Motor neuron (in vitro differentiated cells): Measurements from ENCODE around the gene AK9. TPM values are rescaled to one million over a fixed set of nuclear protein-coding genes. Genes with fewer than 3 reads are reported as not detected.
A peak's percentile ranks its signal among the peaks of the same experiment; 100 is the strongest.

ENCODE experiments used
- ATAC-seq, 8 experiments: fragments of 200-7000 bp; cut with Tn5 transposase; replicated peaks in 6 of 8; 2 replicates each; pipeline ENCODE4 v1.8.0; 2021; ENCODE audit warnings: mild to moderate bottlenecking in 8 of 8, moderate library complexity in 8 of 8
- H3K27ac ChIP-seq, 2 donors: fragments of 250-450 bp; sonication (Bioruptor Pico); 2 replicates each; pipeline ENCODE4 v1.9.0; 2021; ENCODE audit warnings: antibody characterized with exemption in 2 of 2, mild to moderate bottlenecking in 2 of 2, moderate library complexity in 1 of 2
- H3K4me1 ChIP-seq, 2 donors: fragments of 250-450 bp; sonication (Bioruptor Pico); replicated peaks in 1 of 2; 2 replicates each; pipeline ENCODE4 v1.6.1; 2021; ENCODE audit warnings: antibody characterized with exemption in 2 of 2, mild to moderate bottlenecking in 2 of 2, moderate library complexity in 1 of 2
- H3K4me3 ChIP-seq, 5 donors: fragments of 250-450 bp; sonication (Bioruptor Pico); 2 replicates each; pipeline ENCODE4 v1.9.0; 2021; ENCODE audit warnings: antibody characterized with exemption in 5 of 5, mild to moderate bottlenecking in 5 of 5, moderate library complexity in 4 of 5
- WGBS, 10 experiments: fragments of 450-650 bp; shearing (Covaris generic); methylation state at CpG; one replicate each; pipeline ENCODE4 v1.0.0; 2022; 5-methylcytosine and 5-hydroxymethylcytosine counted together
- in situ Hi-C, 9 experiments: fragments of 400-800 bp; cut with MboI; loops; one replicate each; pipeline ENCODE4 v1.15.0; 2021; ENCODE audit warnings: low sequenced_read_pairs in 9 of 9, low pct_unique_long_range_greater_than_20kb in 2 of 9; ENCODE audit not compliant: unreplicated experiment in 9 of 9
- total RNA-seq, 8 experiments: library from RNA; unstranded; fragments of 300-600 nt; gene quantifications; 2 replicates each; pipeline versions ENCODE4 v1.2.3 to v1.2.4, GENCODE V29; 2022

Gene AK9
- total RNA-seq, 8 experiments from 2014 or later, result 7.0 to 18.1 (median 13.3) TPM

- Histone ChIP-seq H3K4me1 (no peaks in the 10 kb centered on the region), H3K27ac (no peak overlapping the region), H3K4me3 (no peak overlapping the region)
- in situ Hi-C loops, result loop anchor here in 1 of 9 experiments (25.0 kb wide), 1 partner anchor 184 kb away; the partner anchor contains the start of genes AK9 and FIG4
- 9 to 94% (median 61%) methylated on average over 1 to 8 of the region's 10 CpGs; no CpG with 5 or more reads in 1 of the 10 experiments for WGBS, 10 experiments
- peak in 2 of 8 experiments; percentile 54 to 77 for ATAC-seq
These were observed 187.4 kb downstream of the AK9 start for GRCh38 chr6:109503327-109504224.

GRCh38 chr6:109498936-109499335, 192.1 kb downstream of the AK9 start:
- no peak for ATAC-seq
- Histone ChIP-seq H3K4me3 (no peak overlapping the region), H3K27ac (no peak overlapping the region), H3K4me1 (peaks cover 0 to 3% of the 10 kb centered on the region in 2 donors)
- 27 to 94% (median 82%) methylated on average over 1 to 2 of the region's 2 CpGs; no CpG with 5 or more reads in 1 of the 10 experiments for WGBS, 10 experiments
- in situ Hi-C loops, result no loop called here

- in situ Hi-C loops, result no loop called here
- WGBS, 10 experiments, result 60 to 100% (median 67%) methylated on average over 1 to 3 of the region's 4 CpGs; no CpG with 5 or more reads in 3 of the 10 experiments
- Histone ChIP-seq H3K4me1 (peaks cover 0 to 3% of the 10 kb centered on the region in 2 donors), H3K4me3 (no peak overlapping the region), H3K27ac (no peak overlapping the region)
- no peak for ATAC-seq
These were observed 192.9 kb downstream of the AK9 start for GRCh38 chr6:109498052-109498451.

GRCh38 chr6:109496036-109496772, 194.8 kb downstream of the AK9 start:
- H3K4me1 ChIP-seq, result peaks cover 7 to 10% of the 10 kb centered on the region in 2 donors
- 11 to 100% (median 60%) methylated on average over 1 to 8 of the region's 9 CpGs for WGBS, 10 experiments
- ATAC-seq, result peak in 3 of 8 experiments; percentile 90 to 94 (median 92)
- no peak overlapping the region for H3K4me3 ChIP-seq
- H3K27ac ChIP-seq, result no peak overlapping the region
- in situ Hi-C loops, result no loop called here

GRCh38 chr6:109493865-109494264, 197.1 kb downstream of the AK9 start:
- in situ Hi-C loops, result no loop called here
- ATAC-seq, result no peak

GRCh38 chr6:109491207-109491938, 199.6 kb downstream of the AK9 start:
- Histone ChIP-seq H3K4me3 (no peak overlapping the region), H3K27ac (peak overlapping the region in 1 of 2 donors; percentile 40), H3K4me1 (peaks cover 13 to 14% of the 10 kb centered on the region in 2 donors)
- peak; percentile 70 to 92 (median 87) for ATAC-seq
- in situ Hi-C loops, result no loop called here
- 7 to 83% (median 40%) methylated on average over 1 to 4 of the region's 5 CpGs; no CpG with 5 or more reads in 3 of the 10 experiments for WGBS, 10 experiments

More at GRCh38 chr6:109493865-109494264, 197.1 kb downstream of the AK9 start:
- H3K4me1 ChIP-seq, result peaks cover 13 to 14% of the 10 kb centered on the region in 2 donors
- WGBS, 10 experiments, result 80 to 100% (median 95%) methylated on average over 1 of the region's 1 CpG; no CpG with 5 or more reads in 2 of the 10 experiments
- H3K27ac ChIP-seq, result no peak overlapping the region
- H3K4me3 ChIP-seq, result no peak overlapping the region

GRCh38 chr6:109490713-109491112, 200.3 kb downstream of the AK9 start:
- no peak overlapping the region for H3K4me3 ChIP-seq
- in situ Hi-C loops, result no loop called here
- ATAC-seq, result peak in 5 of 8 experiments; percentile 24 to 44 (median 29)
- H3K4me1 ChIP-seq, result peaks cover 9 to 14% of the 10 kb centered on the region in 2 donors
- WGBS, 10 experiments, result 0 to 70% (median 36%) methylated on average over 1 to 2 of the region's 2 CpGs; no CpG with 5 or more reads in 5 of the 10 experiments
- H3K27ac ChIP-seq, result no peak overlapping the region

GRCh38 chr6:109488001-109488400, 203.0 kb downstream of the AK9 start:
- ATAC-seq, result peak in 1 of 8 experiments; percentile 25
- in situ Hi-C loops, result no loop called here
- H3K27ac ChIP-seq, result no peak overlapping the region
- peaks cover 9 to 14% of the 10 kb centered on the region in 2 donors for H3K4me1 ChIP-seq
- H3K4me3 ChIP-seq, result no peak overlapping the region

GRCh38 chr6:109486068-109486467, 204.9 kb downstream of the AK9 start:
- no peak for ATAC-seq
- Histone ChIP-seq H3K27ac (no peak overlapping the region), H3K4me1 (peaks cover 8 to 17% of the 10 kb centered on the region in 2 donors), H3K4me3 (no peak overlapping the region)
- 67 to 100% (median 100%) methylated on average over 1 of the region's 1 CpG; no CpG with 5 or more reads in 3 of the 10 experiments for WGBS, 10 experiments
- in situ Hi-C loops, result no loop called here

GRCh38 chr6:109485266-109485935, 205.6 kb downstream of the AK9 start:
- peaks cover 11 to 18% of the 10 kb centered on the region in 2 donors for H3K4me1 ChIP-seq
- in situ Hi-C loops, result no loop called here
- no peak overlapping the region for H3K27ac ChIP-seq
- 33 to 93% (median 83%) methylated on average over 1 to 3 of the region's 3 CpGs; no CpG with 5 or more reads in 3 of the 10 experiments for WGBS, 10 experiments
- H3K4me3 ChIP-seq, result no peak overlapping the region
- ATAC-seq, result no peak

GRCh38 chr6:109484122-109484521, 206.9 kb downstream of the AK9 start:
- in situ Hi-C loops, result no loop called here
- 4 to 83% (median 64%) methylated on average over 1 to 3 of the region's 3 CpGs; no CpG with 5 or more reads in 1 of the 10 experiments for WGBS, 10 experiments
- H3K4me1 ChIP-seq, result peaks cover 19 to 31% of the 10 kb centered on the region in 2 donors
- H3K27ac ChIP-seq, result no peak overlapping the region
- no peak for ATAC-seq
- peak overlapping the region in 2 of 5 donors; percentile 49 to 52 for H3K4me3 ChIP-seq

GRCh38 chr6:109483735-109484057, 207.3 kb downstream of the AK9 start:
- in situ Hi-C loops, result no loop called here
- H3K4me3 ChIP-seq, result peak overlapping the region; percentile 44 to 73 (median 52)
- ATAC-seq, result no peak
- H3K4me1 ChIP-seq, result peaks cover 21 to 35% of the 10 kb centered on the region in 2 donors
- no peak overlapping the region for H3K27ac ChIP-seq
- 0 to 20% (median 0%) methylated on average over 1 to 2 of the region's 6 CpGs; no CpG with 5 or more reads in 7 of the 10 experiments for WGBS, 10 experiments
